ENCODE data around the gene TOP3A. TPM values are rescaled to one million over a fixed set of nuclear protein-coding genes. Genes with fewer than 3 reads are reported as not detected.

TOP3A gene
- total RNA-seq, 2 experiments from 2014 or later, result 57.6 to 62.8 TPM

GRCh38 chr17:18332909-18333489, 18.2 kb upstream of the TOP3A start:
- Mint-ChIP-seq H3K27me3 (no peaks in the 10 kb centered on the region), H3K4me3 (no peak overlapping the region), H3K27ac (no peak overlapping the region), H3K4me1 (peaks cover 14% of the 10 kb centered on the region), H3K9me3 (no peaks in the 10 kb centered on the region), H3K36me3 (ENCODE audit: low read depth) (peaks cover 38% of the 10 kb centered on the region)
- ChIA-PET POLR2A (no interaction called here), CTCF (interaction anchor here (1.3 to 1.7 kb wide), 2 partner anchors 13 to 18 kb away, joined by 3 to 8 read pairs; partner anchors contain the start of genes SMCR8 and TOP3A)
- DNase-seq, result no peak

DNA sequence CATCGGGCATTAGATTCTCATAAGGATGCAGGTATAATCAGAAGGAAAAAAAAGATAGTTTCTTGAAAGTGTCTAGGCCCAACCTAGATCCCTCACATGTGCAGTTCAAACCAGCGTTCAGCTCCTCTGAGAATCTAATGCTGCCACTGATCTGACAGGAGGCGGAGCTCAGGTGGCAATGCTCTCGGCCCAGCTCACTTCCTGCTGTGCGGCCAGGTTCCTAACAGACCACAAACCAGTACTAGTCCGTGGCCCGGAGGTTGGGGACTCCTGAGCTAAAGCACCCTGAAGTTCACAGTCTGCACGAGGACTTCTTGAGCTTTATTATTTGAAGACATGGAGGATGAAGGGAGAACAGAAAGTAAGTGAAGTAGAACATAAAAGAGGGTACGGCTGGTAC, 17.1 kb upstream of the TOP3A start:
- Mint-ChIP-seq H3K36me3 (ENCODE audit: low read depth) (peaks cover 36% of the 10 kb centered on the region), H3K4me1 (peaks cover 14% of the 10 kb centered on the region), H3K27me3 (no peaks in the 10 kb centered on the region), H3K4me3 (no peak overlapping the region), H3K9me3 (no peaks in the 10 kb centered on the region), H3K27ac (peak overlapping the region; percentile 50)
- ChIA-PET CTCF (interaction anchor here (1.3 to 1.7 kb wide), 2 partner anchors 11 to 17 kb away, joined by 3 to 8 read pairs; partner anchors contain the start of genes SMCR8 and TOP3A), POLR2A (no interaction called here)
- DNase-seq, result peak; percentile 24

- no peak overlapping the region for H3K4me3 Mint-ChIP-seq
- H3K9me3 Mint-ChIP-seq, result no peaks in the 10 kb centered on the region
- no peak for DNase-seq
- ChIA-PET POLR2A (no interaction called here), CTCF (interaction anchor here (0.6 to 1.0 kb wide), 4 partner anchors 9 to 28 kb away, joined by 3 to 4 read pairs (median 3); no protein-coding TSS in a partner anchor)
- H3K4me1 Mint-ChIP-seq, result peaks cover 14% of the 10 kb centered on the region
- H3K27ac Mint-ChIP-seq, result no peak overlapping the region
- H3K36me3 Mint-ChIP-seq (ENCODE audit: low read depth), result peaks cover 50% of the 10 kb centered on the region
- no peaks in the 10 kb centered on the region for H3K27me3 Mint-ChIP-seq
Measured at GRCh38 chr17:18328643-18329204, 13.9 kb upstream of the TOP3A start.

- Mint-ChIP-seq H3K4me1 (peaks cover 12% of the 10 kb centered on the region), H3K4me3 (no peak overlapping the region), H3K27ac (no peak overlapping the region), H3K9me3 (no peaks in the 10 kb centered on the region), H3K36me3 (ENCODE audit: low read depth) (peaks cover 56% of the 10 kb centered on the region), H3K27me3 (no peaks in the 10 kb centered on the region)
- CTCF ChIA-PET, result no interaction called here
- no peak for DNase-seq
- POLR2A ChIA-PET, result no interaction called here
Measured at GRCh38 chr17:18327556-18327955, 12.8 kb upstream of the TOP3A start.

DNA sequence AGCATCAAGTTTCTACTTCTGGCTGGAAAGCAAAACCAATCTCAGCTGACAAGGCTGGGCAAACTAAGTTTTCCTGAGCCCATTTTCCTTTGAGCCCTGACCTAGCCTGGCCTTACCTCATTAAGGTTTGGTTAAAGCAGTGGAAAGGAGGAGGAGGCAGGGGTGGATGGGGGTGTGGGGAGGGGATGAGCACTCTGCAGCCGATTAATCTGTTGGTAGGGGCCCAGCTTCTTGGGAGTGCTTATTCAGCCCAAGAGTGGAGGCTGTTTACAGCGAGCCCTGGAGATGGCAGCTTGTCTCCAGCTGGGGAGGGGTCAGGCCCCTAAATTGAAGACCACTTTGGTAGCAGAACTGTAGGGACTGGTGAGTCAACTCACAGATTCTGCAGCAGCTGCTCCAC, 12.3 kb upstream of the TOP3A start:
- ChIA-PET CTCF (no interaction called here), POLR2A (no interaction called here)
- Mint-ChIP-seq H3K4me1 (peaks cover 8% of the 10 kb centered on the region), H3K36me3 (ENCODE audit: low read depth) (peaks cover 53% of the 10 kb centered on the region), H3K9me3 (no peaks in the 10 kb centered on the region), H3K27ac (no peak overlapping the region), H3K4me3 (no peak overlapping the region), H3K27me3 (no peaks in the 10 kb centered on the region)
- no peak for DNase-seq

- CTCF ChIA-PET, result no interaction called here
- Mint-ChIP-seq H3K27me3 (no peaks in the 10 kb centered on the region), H3K27ac (peak overlapping the region; percentile 31), H3K4me1 (peaks cover 3% of the 10 kb centered on the region), H3K9me3 (no peaks in the 10 kb centered on the region), H3K36me3 (ENCODE audit: low read depth) (peaks cover 49% of the 10 kb centered on the region), H3K4me3 (no peak overlapping the region)
- POLR2A ChIA-PET, result no interaction called here
- DNase-seq, result no peak
Measured at GRCh38 chr17:18326572-18326971, 11.8 kb upstream of the TOP3A start.

- no peak overlapping the region for H3K27ac Mint-ChIP-seq
- H3K9me3 Mint-ChIP-seq, result no peaks in the 10 kb centered on the region
- H3K36me3 Mint-ChIP-seq (ENCODE audit: low read depth), result peaks cover 46% of the 10 kb centered on the region
- POLR2A ChIA-PET, result interaction anchor here (0.5 kb wide), 1 partner anchor 590 kb away, joined by 3 read pairs; no protein-coding TSS in a partner anchor
- no peaks in the 10 kb centered on the region for H3K27me3 Mint-ChIP-seq
- H3K4me1 Mint-ChIP-seq, result no peaks in the 10 kb centered on the region
- CTCF ChIA-PET, result interaction anchor here (1.5 kb wide), 1 partner anchor 13 kb away, joined by 4 read pairs; no protein-coding TSS in a partner anchor
- no peak for DNase-seq
- no peak overlapping the region for H3K4me3 Mint-ChIP-seq
Measured at GRCh38 chr17:18326039-18326438, 11.2 kb upstream of the TOP3A start.

- no peak overlapping the region for H3K4me3 Mint-ChIP-seq
- H3K27ac Mint-ChIP-seq, result no peak overlapping the region
- peaks cover 48% of the 10 kb centered on the region for H3K36me3 Mint-ChIP-seq (ENCODE audit: low read depth)
- peaks cover 14% of the 10 kb centered on the region for H3K4me1 Mint-ChIP-seq
- POLR2A ChIA-PET, result no interaction called here
- H3K27me3 Mint-ChIP-seq, result no peaks in the 10 kb centered on the region
- no peaks in the 10 kb centered on the region for H3K9me3 Mint-ChIP-seq
- no peak for DNase-seq
- CTCF ChIA-PET, result interaction anchor here (1.5 kb wide), 1 partner anchor 11 kb away, joined by 4 read pairs; no protein-coding TSS in a partner anchor
Measured at GRCh38 chr17:18324140-18325050, 9.6 kb upstream of the TOP3A start.

DNA sequence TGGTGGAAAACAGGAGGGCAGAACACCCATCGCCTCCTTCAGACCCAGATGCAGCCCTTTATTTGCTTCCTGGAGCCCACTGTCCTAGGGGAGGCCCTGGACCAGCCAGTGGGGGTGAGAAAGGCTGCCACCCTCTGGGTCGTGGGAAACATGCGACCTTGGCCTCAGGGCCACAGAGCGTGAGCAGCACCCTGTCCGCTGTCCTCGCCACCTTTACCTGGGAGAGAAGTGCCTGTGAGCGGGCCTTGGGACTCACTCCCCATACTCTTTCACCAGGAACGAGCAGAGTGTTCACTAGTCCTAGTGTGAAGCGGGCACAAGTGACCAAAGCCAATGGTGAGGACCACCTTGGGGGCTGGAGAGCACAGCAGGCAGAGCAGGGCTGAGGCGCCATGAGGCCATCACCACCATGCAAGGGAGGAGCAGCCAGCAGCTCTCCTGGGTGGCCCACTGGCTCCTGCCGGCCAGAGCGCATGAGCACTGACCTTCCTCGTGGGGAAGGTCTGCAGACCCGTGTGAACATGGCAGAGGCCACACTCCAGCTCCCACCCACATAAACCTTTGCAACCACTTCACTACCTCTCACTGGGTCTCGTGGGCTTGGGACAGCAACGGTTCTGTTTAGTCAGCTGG, 8.8 kb upstream of the TOP3A start:
- Mint-ChIP-seq H3K27ac (no peak overlapping the region), H3K4me1 (peaks cover 21% of the 10 kb centered on the region), H3K27me3 (no peaks in the 10 kb centered on the region), H3K4me3 (no peak overlapping the region), H3K36me3 (ENCODE audit: low read depth) (peaks cover 40% of the 10 kb centered on the region), H3K9me3 (no peaks in the 10 kb centered on the region)
- DNase-seq, result no peak
- ChIA-PET POLR2A (no interaction called here), CTCF (no interaction called here)

DNA sequence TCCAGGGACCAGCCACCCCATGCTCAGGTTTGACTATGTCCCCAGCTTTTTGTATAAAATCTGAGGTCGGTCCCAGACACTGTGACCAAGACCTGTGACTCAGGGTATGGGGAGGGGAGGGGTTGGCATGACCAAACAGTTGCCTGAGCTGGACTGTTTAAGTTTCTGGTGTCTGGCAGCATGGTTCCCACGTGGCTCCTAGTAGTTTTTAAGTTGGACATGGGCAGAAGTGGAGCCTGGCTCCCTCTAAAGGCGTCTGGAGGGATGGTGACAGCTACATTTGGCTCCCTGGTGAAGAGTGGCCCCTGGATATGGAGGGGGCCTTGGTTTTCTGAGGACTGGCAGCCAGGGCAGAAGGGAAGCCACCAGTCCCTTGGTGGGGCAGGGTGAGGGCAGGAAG, 8.2 kb upstream of the TOP3A start:
- ChIA-PET POLR2A (no interaction called here), CTCF (interaction anchor here (0.7 kb wide), 1 partner anchor 29 kb away, joined by 3 read pairs; no protein-coding TSS in a partner anchor)
- no peak for DNase-seq
- H3K27me3 Mint-ChIP-seq, result no peaks in the 10 kb centered on the region
- H3K36me3 Mint-ChIP-seq (ENCODE audit: low read depth), result peaks cover 39% of the 10 kb centered on the region
- H3K27ac Mint-ChIP-seq, result peak overlapping the region; percentile 9
- H3K4me3 Mint-ChIP-seq, result no peak overlapping the region
- H3K4me1 Mint-ChIP-seq, result peaks cover 26% of the 10 kb centered on the region
- no peaks in the 10 kb centered on the region for H3K9me3 Mint-ChIP-seq

GRCh38 chr17:18322522-18322921, 7.7 kb upstream of the TOP3A start:
- no peak overlapping the region for H3K4me3 Mint-ChIP-seq
- CTCF ChIA-PET, result interaction anchor here (0.7 kb wide), 1 partner anchor 30 kb away, joined by 3 read pairs; no protein-coding TSS in a partner anchor
- H3K9me3 Mint-ChIP-seq, result no peaks in the 10 kb centered on the region
- POLR2A ChIA-PET, result no interaction called here
- no peaks in the 10 kb centered on the region for H3K27me3 Mint-ChIP-seq
- peaks cover 39% of the 10 kb centered on the region for H3K36me3 Mint-ChIP-seq (ENCODE audit: low read depth)
- peaks cover 30% of the 10 kb centered on the region for H3K4me1 Mint-ChIP-seq
- DNase-seq, result no peak
- no peak overlapping the region for H3K27ac Mint-ChIP-seq

- H3K4me1 Mint-ChIP-seq, result peaks cover 43% of the 10 kb centered on the region
- peaks cover 43% of the 10 kb centered on the region for H3K36me3 Mint-ChIP-seq (ENCODE audit: low read depth)
- H3K27ac Mint-ChIP-seq, result no peak overlapping the region
- POLR2A ChIA-PET, result no interaction called here
- H3K27me3 Mint-ChIP-seq, result no peaks in the 10 kb centered on the region
- no peak overlapping the region for H3K4me3 Mint-ChIP-seq
- no peaks in the 10 kb centered on the region for H3K9me3 Mint-ChIP-seq
- CTCF ChIA-PET, result interaction anchor here (0.6 to 1.8 kb wide), 4 partner anchors 11 to 104 kb away, joined by 3 to 8 read pairs (median 3); no protein-coding TSS in a partner anchor
- DNase-seq, result no peak
Measured at GRCh38 chr17:18321309-18321708, 6.5 kb upstream of the TOP3A start.

Data from activated CD4-positive, alpha-beta T cell treated with anti-CD3 and anti-CD28 coated beads, Interleukin-2, amount 10 ng/mL, durations not matched to agents 7 days and 5 days (primary cell).